IMR-90 (cell line): ENCODE results near the gene ADAMTS18. TPM values are rescaled to one million over a fixed set of nuclear protein-coding genes. Genes with fewer than 3 reads are reported as not detected.

Source experiments
- ATAC-seq: fragments of 200-7000 bp; cut with Tn5 transposase; 2 replicates; pipeline ENCODE4 v1.9.1; 2020; ENCODE audit warnings: low read depth, mild to moderate bottlenecking, moderate library complexity
- BruUV-seq: library from RNA; stranded (reverse); fragments of 400-500 nt; replicated peaks from 2 replicates; lab custom pipeline; 2021; lab: Mats Ljungman, UMichigan
- CTCF ChIA-PET: fragments of 300-600 bp; formaldehyde crosslinking; extraction: SDS; loops from one replicate; lab custom pipeline; 2021; ENCODE audit warnings: antibody characterized with exemption; lab: Yijun Ruan, JAX
- POLR2A ChIA-PET: fragments of 300-600 bp; sonication (Branson Sonifier 250); formaldehyde crosslinking; loops from one replicate; lab custom pipeline; 2022; ENCODE audit warnings: antibody characterized with exemption; ENCODE audit not compliant: unreplicated experiment; lab: Charles Lee
- DNase-seq: peaks from one replicate; pipeline ENCODE4 v3.0.0; 2013
- H2AFZ ChIP-seq: replicated peaks from 2 replicates; pipeline ENCODE3; 2013; ENCODE audit warnings: low read length, mild to moderate bottlenecking; ENCODE audit not compliant: poor library complexity
- H2AK5ac ChIP-seq: 2 replicates; pipeline ENCODE4 v1.6.1; 2013; ENCODE audit warnings: low read depth, low read length, inconsistent platforms
- H2AK9ac ChIP-seq: replicated peaks from 2 replicates; pipeline ENCODE3; 2013; ENCODE audit warnings: mild to moderate bottlenecking, low read depth, low read length, moderate library complexity; ENCODE audit not compliant: poor library complexity
- H2BK120ac ChIP-seq: 2 replicates; pipeline ENCODE4 v1.6.1; 2013; ENCODE audit warnings: low read depth, low read length, inconsistent platforms
- H2BK15ac ChIP-seq: 3 replicates; pipeline ENCODE4 v1.6.1; 2013; ENCODE audit warnings: low read depth, low read length, inconsistent platforms
- H2BK20ac ChIP-seq: 2 replicates; pipeline ENCODE4 v1.6.1; 2013; ENCODE audit warnings: low read depth, mild to moderate bottlenecking, inconsistent platforms, low read length, moderate library complexity
- H2BK5ac ChIP-seq: 2 replicates; pipeline ENCODE4 v1.6.1; 2013; ENCODE audit warnings: mild to moderate bottlenecking, low read depth, low read length, inconsistent platforms; ENCODE audit not compliant: poor library complexity, severe bottlenecking
- H3K14ac ChIP-seq: replicated peaks from 2 replicates; pipeline ENCODE4 v1.6.1; 2013; ENCODE audit warnings: low read depth, low read length, inconsistent platforms
- H3K18ac ChIP-seq: 2 replicates; pipeline ENCODE4 v1.6.1; 2013; ENCODE audit warnings: low read depth, low read length, control low read depth
- H3K23ac ChIP-seq: 2 replicates; pipeline ENCODE4 v1.6.1; 2013; ENCODE audit warnings: low read depth, low read length, inconsistent platforms
- H3K27ac ChIP-seq: 2 replicates; pipeline ENCODE4 v1.5.1; 2013; ENCODE audit warnings: mild to moderate bottlenecking, control low read depth, low read length; ENCODE audit not compliant: insufficient read depth
- H3K27me3 ChIP-seq: 2 replicates; pipeline ENCODE4 v1.6.1; 2013; ENCODE audit warnings: low read length; ENCODE audit not compliant: control insufficient read depth, insufficient read depth
- H3K36me3 ChIP-seq: 2 replicates; pipeline ENCODE4 v1.6.1; 2013; ENCODE audit warnings: low read length, mixed read lengths; ENCODE audit not compliant: control insufficient read depth, insufficient read depth
- H3K4ac ChIP-seq: 2 replicates; pipeline ENCODE4 v1.6.1; 2013; ENCODE audit warnings: low read depth, low read length, inconsistent platforms
- H3K4me1 ChIP-seq: 2 replicates; pipeline ENCODE4 v1.6.1; 2013; ENCODE audit warnings: low read length, mixed read lengths; ENCODE audit not compliant: control insufficient read depth, insufficient read depth
- H3K4me2 ChIP-seq: 2 replicates; pipeline ENCODE4 v1.6.1; 2013; ENCODE audit warnings: low read depth, mild to moderate bottlenecking, control low read depth, low read length, moderate library complexity
- H3K4me3 ChIP-seq: 2 replicates; pipeline ENCODE4 v1.5.1; 2013; ENCODE audit warnings: low read depth, mild to moderate bottlenecking, control low read depth, low read length, moderate library complexity; ENCODE audit not compliant: insufficient read depth
- H3K56ac ChIP-seq: 2 replicates; pipeline ENCODE4 v1.6.1; 2013; ENCODE audit warnings: low read length, inconsistent platforms; ENCODE audit not compliant: insufficient read depth; ENCODE audit errors: extremely low read depth
- H3K79me1 ChIP-seq, 2 experiments: 2 replicates each; pipeline ENCODE4 v1.6.1; 2013; ENCODE audit warnings: low read length in 2 of 2, inconsistent platforms in 1 of 2, low read depth in 1 of 2
- H3K9ac ChIP-seq: 2 replicates; pipeline ENCODE4 v1.6.1; 2013; ENCODE audit warnings: low read depth, low read length, control low read depth
- H3K9me1 ChIP-seq: 2 replicates; pipeline ENCODE4 v1.6.1; 2013; ENCODE audit warnings: low read length, inconsistent platforms; ENCODE audit not compliant: insufficient read depth
- H3K9me3 ChIP-seq: 2 replicates; pipeline ENCODE4 v1.6.1; 2013; ENCODE audit warnings: low read length; ENCODE audit not compliant: control insufficient read depth, insufficient read depth
- H4K20me1 ChIP-seq: 2 replicates; pipeline ENCODE4 v1.6.1; 2013; ENCODE audit warnings: low read length, inconsistent platforms; ENCODE audit not compliant: insufficient read depth
- H4K5ac ChIP-seq: 2 replicates; pipeline ENCODE4 v1.6.1; 2013; ENCODE audit warnings: mild to moderate bottlenecking, low read depth, low read length, control low read depth
- H4K8ac ChIP-seq, 2 experiments: 2 replicates each; pipeline ENCODE4 v1.6.1; 2013; ENCODE audit warnings: low read depth in 2 of 2, low read length in 2 of 2, control low read depth in 1 of 2, inconsistent platforms in 1 of 2
- H4K91ac ChIP-seq: 2 replicates; pipeline ENCODE4 v1.6.1; 2013; ENCODE audit warnings: low read depth, low read length, inconsistent platforms; ENCODE audit not compliant: insufficient read depth
- CHD1 ChIP-seq: IDR thresholded peaks from 2 replicates; pipeline ENCODE4 v1.6.1; 2012; ENCODE audit warnings: low read depth, low read length, improper control_type of control experiment
- MAZ ChIP-seq: IDR thresholded peaks from 2 replicates; pipeline ENCODE4 v1.6.1; 2012; ENCODE audit warnings: low read depth, mild to moderate bottlenecking, low read length, improper control_type of control experiment, moderate library complexity, borderline replicate concordance
- POLR2A ChIP-seq: IDR thresholded peaks from 2 replicates; pipeline ENCODE4 v1.6.1; 2012; ENCODE audit warnings: mild to moderate bottlenecking, low read depth, low read length
- RAD21 ChIP-seq: IDR thresholded peaks from 2 replicates; pipeline ENCODE4 v1.6.1; 2012; ENCODE audit warnings: low read length, improper control_type of control experiment
- RCOR1 ChIP-seq: IDR thresholded peaks from 2 replicates; pipeline ENCODE4 v1.6.1; 2012; ENCODE audit warnings: mild to moderate bottlenecking, low read length, improper control_type of control experiment; ENCODE audit not compliant: insufficient replicate concordance
- RFX5 ChIP-seq: IDR thresholded peaks from 2 replicates; pipeline ENCODE4 v1.8.0; 2012; ENCODE audit warnings: low read depth, mild to moderate bottlenecking, low read length, moderate library complexity
- SMC3 ChIP-seq: fragments of 150-350 bp; IDR thresholded peaks from 2 replicates; pipeline ENCODE4 v1.6.1; 2016; ENCODE audit warnings: low read depth, mild to moderate bottlenecking, antibody characterized with exemption, low read length, moderate library complexity
- dilution Hi-C: fragments of 300-500 bp; cut with HindIII; formaldehyde crosslinking; loops from one replicate; pipeline ENCODE4 v1.14.3; 2018; ENCODE audit warnings: low sequenced_read_pairs; ENCODE audit not compliant: unreplicated experiment
- in situ Hi-C: fragments of 300-500 bp; cut with MboI; formaldehyde crosslinking; loops from 3 replicates; pipeline ENCODE4 v1.14.3; 2019; ENCODE audit warnings: low sequenced_read_pairs, inconsistent platforms, mixed read lengths
- intact Hi-C: fragments of 100-400 bp; cut with micrococcal nuclease; formaldehyde crosslinking; loops from 2 replicates; pipeline ENCODE4 v1.10.0; 2022
- polyA plus RNA-seq, 3 experiments: library from polyadenylated mRNA; depleted of rRNA; stranded (reverse); fragments of >200 nt; gene quantifications; 2 replicates each; pipeline ENCODE4 v1.2.3, GENCODE V29; 2012; ENCODE audit warnings: low replicate concordance in 1 of 3
- total RNA-seq: library from RNA; depleted of rRNA; stranded (reverse); fragments of >200 nt; gene quantifications from 2 replicates; pipeline ENCODE4 v1.2.3, GENCODE V29; 2012
- TF ChIP-seq, protein P1 (sequence below): fragments of 150-350 bp; IDR thresholded peaks from 2 replicates; pipeline ENCODE4 v1.6.1; 2017; ENCODE audit warnings: mild to moderate bottlenecking, antibody characterized with exemption, low read length, low read depth

ADAMTS18 gene
- total and polyA plus RNA-seq, 2 of the 4 experiments (the other 2 are of a cell fraction), result not detected

DNA sequence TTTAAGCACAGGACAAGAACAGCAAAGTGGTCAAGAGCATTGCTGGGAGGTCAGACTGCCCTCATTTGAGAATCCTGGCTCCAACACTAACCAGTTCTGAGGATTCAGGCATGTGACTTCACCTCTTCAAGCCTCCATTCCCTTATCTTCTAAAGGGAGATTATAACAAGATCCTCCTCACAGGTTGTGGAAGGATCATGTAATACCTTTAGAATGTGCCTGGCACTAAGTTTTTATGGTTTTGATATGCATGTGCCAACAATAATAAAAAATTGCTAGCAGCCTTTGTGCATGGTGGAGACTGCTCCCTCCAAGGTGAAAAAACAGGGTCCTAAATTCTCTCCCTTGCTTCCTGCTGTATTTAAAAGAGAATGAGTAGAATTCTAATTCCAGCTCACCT lies 36.0 kb upstream of the ADAMTS18 start:
- intact Hi-C loops, result no loop called here
- Histone ChIP-seq H4K8ac (no peak overlapping the region), H2AFZ (no peak overlapping the region), H3K14ac (no peak overlapping the region), H3K9ac (no peak overlapping the region), H3K4me2 (no peak overlapping the region), H3K36me3 (no peaks in the 10 kb centered on the region), H2BK20ac (no peak overlapping the region), H3K79me1 (no peaks in the 10 kb centered on the region), H3K4me3 (no peak overlapping the region), H2AK5ac (no peak overlapping the region), H3K27ac (no peak overlapping the region), H2BK120ac (no peak overlapping the region), H3K23ac (no peak overlapping the region), H3K56ac (no peak overlapping the region), H3K9me3 (no peaks in the 10 kb centered on the region), H3K4me1 (no peaks in the 10 kb centered on the region), H3K9me1 (no peaks in the 10 kb centered on the region), H2AK9ac (no peak overlapping the region), H3K4ac (no peak overlapping the region), H2BK15ac (no peak overlapping the region), H4K5ac (no peak overlapping the region), H4K20me1 (no peaks in the 10 kb centered on the region), H3K18ac (no peak overlapping the region), H4K91ac (no peak overlapping the region), H3K27me3 (no peaks in the 10 kb centered on the region), H2BK5ac (no peak overlapping the region)
- DNase-seq (no peak), ATAC-seq (no peak)
- no TSS peak for BruUV-seq
- POLR2A ChIA-PET, result no interaction called here
- CTCF ChIA-PET, result no interaction called here
- dilution Hi-C loops, result no loop called here
- TF ChIP-seq SMC3 (no peak), CHD1 (no peak), RAD21 (no peak), MAZ (no peak), POLR2A (no peak), RFX5 (no peak), RCOR1 (no peak)
- TF ChIP-seq, protein P1, sequence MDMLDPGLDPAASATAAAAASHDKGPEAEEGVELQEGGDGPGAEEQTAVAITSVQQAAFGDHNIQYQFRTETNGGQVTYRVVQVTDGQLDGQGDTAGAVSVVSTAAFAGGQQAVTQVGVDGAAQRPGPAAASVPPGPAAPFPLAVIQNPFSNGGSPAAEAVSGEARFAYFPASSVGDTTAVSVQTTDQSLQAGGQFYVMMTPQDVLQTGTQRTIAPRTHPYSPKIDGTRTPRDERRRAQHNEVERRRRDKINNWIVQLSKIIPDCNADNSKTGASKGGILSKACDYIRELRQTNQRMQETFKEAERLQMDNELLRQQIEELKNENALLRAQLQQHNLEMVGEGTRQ, result no peak
- in situ Hi-C loops, result no loop called here
